Heart left ventricle (tissue), 16 donors: ENCODE data around the gene MRPL34. TPM values are rescaled to one million over a fixed set of nuclear protein-coding genes. Genes with fewer than 3 reads are reported as not detected.

ENCODE experiments used
- ATAC-seq, 4 donors: fragments of 200-7000 bp; cut with Tn5 transposase; one replicate each; pipeline ENCODE4 v1.9.1; 2020 to 2022; ENCODE audit warnings: moderate library complexity in 4 of 4, mild to moderate bottlenecking in 3 of 4, moderate number of reproducible peaks in 1 of 4
- DNase-seq, 5 donors: peaks; one replicate each; pipeline ENCODE4 v3.0.0-alpha.2; 2020
- H3K27ac ChIP-seq, 12 donors: fragments of 200-600 bp; sonication (generic) in 4 of 12; one replicate each; pipeline versions ENCODE4 v1.5.0 to v1.8.0; 2016 to 2022; ENCODE audit warnings: mild to moderate bottlenecking in 2 of 12
- H3K27me3 ChIP-seq, 9 donors: fragments of 200-600 bp; sonication (generic) in 2 of 9; one replicate each; pipeline versions ENCODE4 v1.5.1 to v1.8.0; 2016 to 2022; ENCODE audit warnings: mild to moderate bottlenecking in 3 of 9
- H3K36me3 ChIP-seq, 9 donors: fragments of 200-600 bp; sonication (generic) in 2 of 9; one replicate each; pipeline versions ENCODE4 v1.5.0 to v1.8.0; 2018 to 2022; ENCODE audit warnings: mild to moderate bottlenecking in 2 of 9
- H3K4me1 ChIP-seq, 12 donors: fragments of 200-600 bp; sonication (generic) in 4 of 12; one replicate each; pipeline versions ENCODE4 v1.5.0 to v1.8.0; 2016 to 2022; ENCODE audit warnings: mild to moderate bottlenecking in 3 of 12
- H3K4me3 ChIP-seq, 12 donors: fragments of 200-600 bp; sonication (generic) in 4 of 12; one replicate each; pipeline versions ENCODE4 v1.5.0 to v1.8.0; 2017 to 2022; ENCODE audit warnings: mild to moderate bottlenecking in 9 of 12, moderate library complexity in 4 of 12
- H3K9me3 ChIP-seq, 12 donors: fragments of 200-600 bp; sonication (generic) in 4 of 12; one replicate each; pipeline versions ENCODE4 v1.5.0 to v1.8.0; 2016 to 2022; ENCODE audit warnings: mild to moderate bottlenecking in 1 of 12
- CTCF ChIP-seq, 12 donors: fragments of 200-600 bp; sonication (generic) in 4 of 12; IDR thresholded peaks; one replicate each; pipeline versions ENCODE4 v1.5.0 to v1.8.0; 2018 to 2022; ENCODE audit warnings: antibody characterized with exemption in 12 of 12, mild to moderate bottlenecking in 5 of 12
- POLR2A ChIP-seq, 2 donors: fragments of 450-650 bp; IDR thresholded peaks; one replicate each; pipeline ENCODE4 v1.6.1; 2017; ENCODE audit warnings: antibody characterized with exemption in 2 of 2, mild to moderate bottlenecking in 2 of 2, moderate library complexity in 2 of 2
- WGBS, 4 donors: extraction: QIAGEN DNeasy Blood & Tissue Kit in 2 of 4; methylation state at CpG; one replicate each; pipeline versions ENCODE4 v1.1.5 to v1.1.7; 2013 to 2018; 5-methylcytosine and 5-hydroxymethylcytosine counted together
- intact Hi-C, 10 donors: fragments of 100-400 bp; cut with DNase I; formaldehyde crosslinking; loops; one replicate each; pipeline versions ENCODE4 v1.11.1 to v1.14.2; 2022
- polyA plus RNA-seq, 2 donors: library from polyadenylated mRNA; stranded (reverse); fragments of 200-250 nt; gene quantifications; one replicate each; pipeline ENCODE4 v1.2.3, GENCODE V29; 2013
- total RNA-seq, 9 donors: library from RNA; depleted of rRNA in 2 of 9; stranded (reverse); fragments of >200 nt in 2 of 9; fragmentation: NEBNext Ultra II Directional in 3 of 9; extraction: Animal tissue kit (Norgen Biotek cat#: 25700) in 3 of 9; gene quantifications; one replicate each; pipeline versions ENCODE4 v1.1.0 to v1.2.4, GENCODE V29; 2016 to 2023
- donor health status: ischemic (EF 13 %, LVEDD 7.1; RV severe dilation, severe dysfunction).
- donor health status: healthy with polysubstance abuse.
- donor health status: DM: no; HTN: yes; CAD: no.
- donor health status: DM: no; HTN: no; CAD: no.
- donor health status: ischemic (EF 25% LVEDD 6.9; RV normal size, moderate dysfunction).
- donor health status: ischemic (EF 25% LVEDD 5.7; RV mildly dilated, moderate dysfunction).
- donor health status: healthy.
- donor health status: DM: yes; HTN: yes; CAD: no.
- donor health status: ischemic (EF 35%, LVEDD 5.7; RV mildly dilated, moderate dysfunction).
- donor health status: nonischemic (EF 11% LVEDD 7.7; RV severe dilation, severe dysfunction).
- donor health status: DM: yes; HTN: yes; CAD: no.
- donor health status: PGD.
- donor health status: ischemic (EF 29% LVEDD 5.4; RV normal size, mild dysfunction).
- donor health status: nonischemic (EF 23%, LVEDD 6.1; RV moderate dilation, normal function).

Gene MRPL34
- total and polyA plus RNA-seq, 11 donors, result 97.8 to 389 (median 190) TPM

GRCh38 chr19:17335575-17335974, 29.9 kb downstream of the MRPL34 start:
- 66 to 73% (median 72%) methylated on average over 10 of the region's 10 CpGs for WGBS, 4 donors
- DNase-seq (no peak), ATAC-seq (no peak)
- intact Hi-C loops, result loop anchor here in 1 of 10 donors (2.0 kb wide), 1 partner anchor 27 kb away; the partner anchor contains the start of gene DDA1
- Histone ChIP-seq H3K4me1 (peaks cover 0 to 40% (median 28%) of the 10 kb centered on the region in 12 donors), H3K27ac (peak overlapping the region in 1 of 12 donors; percentile 94), H3K9me3 (no peaks in the 10 kb centered on the region), H3K27me3 (no peaks in the 10 kb centered on the region), H3K4me3 (peak overlapping the region in 6 of 12 donors; percentile 78 to 93 (median 80)), H3K36me3 (peaks cover 0 to 7% (median 0%) of the 10 kb centered on the region in 9 donors)
- no peak for TF ChIP-seq POLR2A (IDR thresholded peaks at IDR 0.05)
- TF ChIP-seq CTCF (IDR thresholded peaks at IDR 0.05), result no peak

- ATAC-seq, result peak; percentile 90 to 96 (median 94)
- Histone ChIP-seq H3K27me3 (no peaks in the 10 kb centered on the region), H3K4me1 (peaks cover 0 to 40% (median 28%) of the 10 kb centered on the region in 12 donors), H3K9me3 (no peaks in the 10 kb centered on the region), H3K4me3 (peak within 1 kb of the TSS; percentile 45 to 96 (median 76)), H3K36me3 (peaks cover 0 to 16% (median 7%) of the 10 kb centered on the region in 9 donors), H3K27ac (peak within 1 kb of the TSS; percentile 76 to 97 (median 92))
- 0 to 1% (median 0%) methylated on average over 28 to 41 of the region's 41 CpGs for WGBS, 4 donors
- TF ChIP-seq CTCF (IDR thresholded peaks at IDR 0.05) (no peak), POLR2A (IDR thresholded peaks at IDR 0.05) (peak in 1 of 2 donors; percentile 8)
- DNase-seq, result peak; percentile 95 to 98 (median 97)
- intact Hi-C loops, result loop anchor here in 2 of 10 donors (2.0 kb wide), 2 partner anchors 32 to 70 kb away; partner anchors contain the start of genes BABAM1 (in 1 of the 2) and MRPL34 (in 1 of the 2)
These were observed 31.4 kb downstream of the MRPL34 start, which contains the start of gene GTPBP3 for GRCh38 chr19:17336872-17337674. GTPBP3 (plus strand) TSS chr19:17337553; CDS start chr19:17337612, 59 bp downstream.

- Histone ChIP-seq H3K27me3 (no peaks in the 10 kb centered on the region), H3K4me3 (peak overlapping the region; percentile 45 to 96 (median 76)), H3K9me3 (no peaks in the 10 kb centered on the region), H3K36me3 (peaks cover 0 to 22% (median 8%) of the 10 kb centered on the region in 9 donors), H3K4me1 (peaks cover 0 to 40% (median 28%) of the 10 kb centered on the region in 12 donors), H3K27ac (peak overlapping the region in 11 of 12 donors; percentile 73 to 97 (median 93))
- no peak for ATAC-seq
- TF ChIP-seq POLR2A (IDR thresholded peaks at IDR 0.05) (no peak), CTCF (IDR thresholded peaks at IDR 0.05) (no peak)
- WGBS, 4 donors, result 7 to 69% (median 9%) methylated on average over 4 to 50 of the region's 50 CpGs
- intact Hi-C loops, result loop anchor here in 2 of 10 donors (2.0 kb wide), 2 partner anchors 33 to 71 kb away; partner anchors contain the start of genes BABAM1 (in 1 of the 2) and MRPL34 (in 1 of the 2)
- no peak for DNase-seq
These were observed 32.2 kb downstream of the MRPL34 start for GRCh38 chr19:17337675-17338432.
